Activated CD4-positive, alpha-beta T cell treated with anti-CD3 and anti-CD28 coated beads for 4 hours (primary cell): ENCODE data around the gene KRTCAP2.
"Not testable (repeated sequence)": the region's sequence is repeated elsewhere in the genome, so short reads cannot be mapped to it uniquely, and the experiment has no call there.

Experiments
- DNase-seq, 2 donors: peaks; one replicate each; pipeline ENCODE4 v3.0.0-alpha.2; 2020

Gene KRTCAP2

GRCh38 chr1:155198547-155198906, 25.4 kb upstream of the KRTCAP2 start:
- no peak for DNase-seq

GRCh38 chr1:155197901-155198546, 24.9 kb upstream of the KRTCAP2 start:
- no peak for DNase-seq

GRCh38 chr1:155196893-155197638, 24.0 kb upstream of the KRTCAP2 start:
- no peak for DNase-seq

GRCh38 chr1:155196103-155196892, 23.2 kb upstream of the KRTCAP2 start:
- DNase-seq: no peak

- no peak for DNase-seq
Observed at GRCh38 chr1:155195201-155196102, 22.3 kb upstream of the KRTCAP2 start.

GRCh38 chr1:155193991-155194240, 20.8 kb upstream of the KRTCAP2 start:
- DNase-seq: not testable (repeated sequence)

- DNase-seq: peak; percentile 65 to 69
Observed at GRCh38 chr1:155193275-155193990, 20.3 kb upstream of the KRTCAP2 start.

GRCh38 chr1:155192346-155193274, 19.5 kb upstream of the KRTCAP2 start:
- DNase-seq: peak; percentile 42 to 57

- DNase-seq: no peak
Observed at GRCh38 chr1:155191904-155192303, 18.8 kb upstream of the KRTCAP2 start.

- DNase-seq: not testable (repeated sequence)
Observed at GRCh38 chr1:155189926-155190325, 16.8 kb upstream of the KRTCAP2 start.

- no peak for DNase-seq
Observed at GRCh38 chr1:155188268-155188667, 15.2 kb upstream of the KRTCAP2 start.

GRCh38 chr1:155187456-155187891, 14.4 kb upstream of the KRTCAP2 start:
- DNase-seq: no peak

GRCh38 chr1:155186794-155187455, 13.8 kb upstream of the KRTCAP2 start:
- no peak for DNase-seq

- DNase-seq: no peak
Observed at GRCh38 chr1:155186067-155186793, 13.1 kb upstream of the KRTCAP2 start.

- DNase-seq: no peak
Observed at GRCh38 chr1:155185783-155186066, 12.6 kb upstream of the KRTCAP2 start.

- DNase-seq: no peak
Observed at GRCh38 chr1:155184835-155185782, 12.0 kb upstream of the KRTCAP2 start.

- DNase-seq: no peak
Observed at GRCh38 chr1:155184351-155184811, 11.3 kb upstream of the KRTCAP2 start.

GRCh38 chr1:155183775-155184221, 10.7 kb upstream of the KRTCAP2 start:
- DNase-seq: no peak
